Lung (tissue), 12 donors: Measurements from ENCODE around the gene AHCTF1. TPM values are rescaled to one million over a fixed set of nuclear protein-coding genes. Genes with fewer than 3 reads are reported as not detected.

Source experiments
- ATAC-seq: fragments of 200-7000 bp; cut with Tn5 transposase; one replicate; pipeline ENCODE4 v1.9.1; 2020; ENCODE audit warnings: moderate number of reproducible peaks; ENCODE audit not compliant: insufficient read depth, low FRiP score
- DNase-seq, 3 donors: peaks; one replicate each; pipeline ENCODE4 v3.0.0-alpha.2; 2013 to 2017
- H3K27ac ChIP-seq, 2 donors: one replicate each; pipeline ENCODE4 v1.5.1; 2013; ENCODE audit warnings: mild to moderate bottlenecking in 2 of 2, moderate library complexity in 2 of 2, control low read depth in 1 of 2, inconsistent platforms in 1 of 2, low read depth in 1 of 2, low read length in 1 of 2
- H3K27me3 ChIP-seq, 3 donors: one replicate each; pipeline ENCODE4 v1.5.1; 2013; ENCODE audit warnings: low read length in 2 of 3; ENCODE audit not compliant: control insufficient read depth in 3 of 3, insufficient read depth in 3 of 3
- H3K36me3 ChIP-seq, 4 donors: one replicate each; pipeline ENCODE4 v1.5.1; 2013; ENCODE audit warnings: low read length in 4 of 4, mild to moderate bottlenecking in 1 of 4, moderate library complexity in 1 of 4; ENCODE audit not compliant: control insufficient read depth in 4 of 4, insufficient read depth in 4 of 4
- H3K4me1 ChIP-seq, 5 donors: one replicate each; pipeline ENCODE4 v1.5.1; 2013; ENCODE audit warnings: low read length in 5 of 5, mild to moderate bottlenecking in 2 of 5, moderate library complexity in 1 of 5; ENCODE audit not compliant: control insufficient read depth in 5 of 5, insufficient read depth in 5 of 5
- H3K4me3 ChIP-seq: one replicate; pipeline ENCODE4 v1.5.1; 2013; ENCODE audit warnings: mild to moderate bottlenecking, control low read depth, moderate library complexity
- H3K9ac ChIP-seq, 2 donors: one replicate each; pipeline ENCODE4 v1.5.1; 2013; ENCODE audit warnings: low read length in 2 of 2, control low read depth in 1 of 2; ENCODE audit not compliant: insufficient read depth in 1 of 2
- H3K9me3 ChIP-seq, 4 donors: one replicate each; pipeline ENCODE4 v1.5.1; 2013; ENCODE audit warnings: low read length in 3 of 4, mild to moderate bottlenecking in 1 of 4, moderate library complexity in 1 of 4; ENCODE audit not compliant: control insufficient read depth in 4 of 4, insufficient read depth in 3 of 4
- WGBS, 2 donors: extraction: QIAGEN DNeasy Blood & Tissue Kit; methylation state at CpG; one replicate each; pipeline ENCODE4 v1.1.7; 2013; 5-methylcytosine and 5-hydroxymethylcytosine counted together
- polyA plus RNA-seq, 2 donors: library from polyadenylated mRNA; stranded (reverse); fragments of 200-250 nt; gene quantifications; one replicate each; pipeline ENCODE4 v1.2.1, GENCODE V29; 2013
- total RNA-seq, 2 donors: library from RNA; depleted of rRNA in 1 of 2; stranded (reverse); fragments of >200 nt in 1 of 2; gene quantifications; one replicate each; pipeline ENCODE4 v1.2.1, GENCODE V29; 2014 to 2021
- TF ChIP-seq, protein P1 (sequence below): IDR thresholded peaks from 2 replicates; pipeline ENCODE4 v1.5.1; 2012; ENCODE audit warnings: mild to moderate bottlenecking; ENCODE audit errors: control extremely low read depth, extremely low read depth
- donor health status: control.
- donor health status: control.
- donor health status: Bipolar disorder and iron deficiency.
- donor health status: healthy.
- donor health status: DM: yes; HTN: yes; CAD: no.

Gene AHCTF1
- total and polyA plus RNA-seq, 4 donors: 7.9 to 44.3 (median 22.2) TPM

DNA sequence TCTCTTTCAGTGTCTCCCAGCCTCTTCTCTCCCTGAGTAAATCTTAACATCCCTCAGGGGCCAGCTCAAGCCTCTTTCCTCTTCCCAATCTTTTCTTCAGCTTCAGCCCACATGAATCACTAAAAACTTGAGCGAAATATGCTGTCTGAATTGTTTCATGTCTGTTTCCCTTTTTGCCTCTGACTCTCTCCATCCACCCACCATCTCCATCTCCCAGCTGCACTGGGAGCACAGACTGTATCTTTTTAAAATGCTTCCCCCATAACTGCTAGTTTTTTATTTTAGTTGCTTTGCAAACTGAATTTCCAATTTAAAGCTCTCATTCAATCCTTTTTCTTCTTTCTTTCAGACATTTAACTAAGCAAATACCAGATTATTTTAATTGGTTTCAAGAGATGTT lies 3.0 kb upstream of the AHCTF1 start:
- ATAC-seq: no peak
- H3K9ac ChIP-seq: no peak overlapping the region
- H3K9me3 ChIP-seq: no peaks in the 10 kb centered on the region
- TF ChIP-seq, protein P1, sequence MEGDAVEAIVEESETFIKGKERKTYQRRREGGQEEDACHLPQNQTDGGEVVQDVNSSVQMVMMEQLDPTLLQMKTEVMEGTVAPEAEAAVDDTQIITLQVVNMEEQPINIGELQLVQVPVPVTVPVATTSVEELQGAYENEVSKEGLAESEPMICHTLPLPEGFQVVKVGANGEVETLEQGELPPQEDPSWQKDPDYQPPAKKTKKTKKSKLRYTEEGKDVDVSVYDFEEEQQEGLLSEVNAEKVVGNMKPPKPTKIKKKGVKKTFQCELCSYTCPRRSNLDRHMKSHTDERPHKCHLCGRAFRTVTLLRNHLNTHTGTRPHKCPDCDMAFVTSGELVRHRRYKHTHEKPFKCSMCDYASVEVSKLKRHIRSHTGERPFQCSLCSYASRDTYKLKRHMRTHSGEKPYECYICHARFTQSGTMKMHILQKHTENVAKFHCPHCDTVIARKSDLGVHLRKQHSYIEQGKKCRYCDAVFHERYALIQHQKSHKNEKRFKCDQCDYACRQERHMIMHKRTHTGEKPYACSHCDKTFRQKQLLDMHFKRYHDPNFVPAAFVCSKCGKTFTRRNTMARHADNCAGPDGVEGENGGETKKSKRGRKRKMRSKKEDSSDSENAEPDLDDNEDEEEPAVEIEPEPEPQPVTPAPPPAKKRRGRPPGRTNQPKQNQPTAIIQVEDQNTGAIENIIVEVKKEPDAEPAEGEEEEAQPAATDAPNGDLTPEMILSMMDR: no peak
- WGBS, 2 donors: 88 to 93% methylated on average over 1 of the region's 1 CpG
- peaks cover 0 to 9% (median 4%) of the 10 kb centered on the region in 5 donors for H3K4me1 ChIP-seq
- no peak overlapping the region for H3K27ac ChIP-seq
- no peaks in the 10 kb centered on the region for H3K36me3 ChIP-seq
- H3K27me3 ChIP-seq: no peaks in the 10 kb centered on the region
- H3K4me3 ChIP-seq: no peak overlapping the region
- DNase-seq: no peak

- H3K27me3 ChIP-seq: no peaks in the 10 kb centered on the region
- 77 to 79% methylated on average over 2 of the region's 2 CpGs for WGBS, 2 donors
- no peak overlapping the region for H3K9ac ChIP-seq
- no peak overlapping the region for H3K27ac ChIP-seq
- ATAC-seq (no peak), DNase-seq (no peak)
- TF ChIP-seq, protein P1: no peak
- H3K9me3 ChIP-seq: no peaks in the 10 kb centered on the region
- H3K4me1 ChIP-seq: peaks cover 0 to 9% (median 4%) of the 10 kb centered on the region in 5 donors
- H3K36me3 ChIP-seq: no peaks in the 10 kb centered on the region
- H3K4me3 ChIP-seq: no peak overlapping the region
Measured at GRCh38 chr1:246933893-246934292, 2.1 kb upstream of the AHCTF1 start.

- Histone ChIP-seq H3K36me3 (no peaks in the 10 kb centered on the region), H3K9me3 (no peaks in the 10 kb centered on the region), H3K27ac (peak overlapping the region in 1 of 2 donors; percentile 2), H3K4me3 (peak overlapping the region; percentile 95), H3K27me3 (no peaks in the 10 kb centered on the region), H3K4me1 (peaks cover 0 to 9% (median 4%) of the 10 kb centered on the region in 5 donors), H3K9ac (no peak overlapping the region)
- TF ChIP-seq, protein P1: no peak
- 17 to 21% methylated on average over 8 of the region's 8 CpGs for WGBS, 2 donors
- DNase-seq: no peak
- no peak for ATAC-seq
Measured at GRCh38 chr1:246932366-246932700, 585 bp upstream of the AHCTF1 start.

- peak overlapping the region; percentile 95 for H3K4me3 ChIP-seq
- peak; percentile 20 for ATAC-seq
- H3K36me3 ChIP-seq: peaks cover 0 to 3% (median 0%) of the 10 kb centered on the region in 4 donors
- H3K9ac ChIP-seq: peak overlapping the region; percentile 47 to 90
- no peaks in the 10 kb centered on the region for H3K27me3 ChIP-seq
- peaks cover 0 to 9% (median 4%) of the 10 kb centered on the region in 5 donors for H3K4me1 ChIP-seq
- no peaks in the 10 kb centered on the region for H3K9me3 ChIP-seq
- 1% methylated on average over 42 to 75 of the region's 76 CpGs for WGBS, 2 donors
- DNase-seq: peak; percentile 63 to 71 (median 68)
- H3K27ac ChIP-seq: peak overlapping the region; percentile 92 to 99
- TF ChIP-seq, protein P1: no peak
Measured at GRCh38 chr1:246930830-246931548, 759 bp downstream of the AHCTF1 start.
